EL (cell line): ENCODE data around the gene TMEM170B.
A peak's percentile ranks its signal among the peaks of the same experiment; 100 is the strongest.

ENCODE experiments used
- DNase-seq: peaks from one replicate; pipeline ENCODE4 v3.0.0-alpha.2; 2016

Gene TMEM170B

DNA sequence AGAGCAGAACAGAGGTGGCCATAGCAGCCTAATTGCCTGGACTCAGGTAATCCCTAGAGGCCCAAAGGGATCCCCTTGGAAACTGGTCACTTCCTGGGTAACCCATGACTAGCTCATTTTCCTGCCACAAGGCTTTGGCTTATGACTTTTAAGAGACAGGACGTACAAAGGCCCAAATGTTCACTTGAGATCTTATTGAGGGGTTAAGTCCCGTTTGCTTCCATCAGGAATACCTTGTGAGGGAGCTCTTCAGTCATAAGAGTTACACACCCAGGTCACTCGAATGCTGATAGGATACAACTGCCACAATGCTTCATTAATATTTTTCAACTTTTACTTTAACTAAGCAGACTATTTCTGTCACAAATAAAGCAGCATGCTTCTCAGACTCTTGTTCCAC is 51.7 kb downstream of the TMEM170B start:
- DNase-seq = peak; percentile 29

DNA sequence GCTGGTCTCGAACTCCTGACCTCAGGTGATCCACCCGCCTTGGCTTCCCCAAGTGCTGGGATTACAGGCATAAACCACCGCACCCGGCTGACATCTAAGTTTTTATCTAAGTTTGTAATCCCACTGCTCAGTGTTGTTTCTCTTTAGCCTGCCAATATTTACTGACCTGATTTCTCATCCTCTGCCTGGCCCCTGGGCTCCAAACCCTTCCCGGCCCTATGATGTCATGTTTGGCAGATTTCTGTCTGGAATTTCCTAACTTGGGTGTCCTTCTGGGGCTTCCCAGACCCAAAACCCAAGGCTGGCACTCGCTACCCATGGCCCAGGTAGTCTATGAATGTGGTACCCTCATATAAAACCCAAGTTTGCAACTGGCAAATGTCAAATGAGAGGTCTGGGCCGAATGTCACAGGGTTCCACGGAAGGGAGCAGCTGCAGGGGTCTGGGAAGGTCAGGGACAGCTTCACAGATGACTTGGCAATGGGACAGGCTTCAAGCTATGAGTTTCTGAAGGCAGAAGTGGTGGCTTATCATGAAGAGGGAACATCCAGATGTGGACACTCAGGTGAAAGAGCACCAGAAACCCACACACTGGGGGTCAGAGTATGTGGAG is 54.9 kb downstream of the TMEM170B start:
- DNase-seq = peak; percentile 61

DNA sequence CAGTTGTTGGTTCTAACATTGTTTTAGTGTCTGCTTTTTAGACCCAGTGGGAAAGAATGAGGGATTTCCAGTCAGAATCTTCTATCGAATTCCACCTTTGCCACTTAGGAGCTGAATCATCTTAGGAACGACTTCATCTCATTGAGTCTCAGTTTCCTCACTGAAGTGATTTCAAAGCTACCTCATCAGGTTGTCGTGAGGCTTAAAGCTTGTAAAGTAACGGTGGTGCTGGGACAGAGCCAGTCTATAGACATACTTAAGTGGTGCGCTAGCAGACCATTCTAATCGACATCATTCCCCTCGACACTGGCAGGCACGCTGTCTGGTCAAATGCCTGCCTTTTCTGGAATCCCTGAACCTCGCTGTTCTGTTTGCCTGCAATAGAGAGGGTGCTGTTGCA is 55.5 kb downstream of the TMEM170B start:
- DNase-seq = no peak

DNA sequence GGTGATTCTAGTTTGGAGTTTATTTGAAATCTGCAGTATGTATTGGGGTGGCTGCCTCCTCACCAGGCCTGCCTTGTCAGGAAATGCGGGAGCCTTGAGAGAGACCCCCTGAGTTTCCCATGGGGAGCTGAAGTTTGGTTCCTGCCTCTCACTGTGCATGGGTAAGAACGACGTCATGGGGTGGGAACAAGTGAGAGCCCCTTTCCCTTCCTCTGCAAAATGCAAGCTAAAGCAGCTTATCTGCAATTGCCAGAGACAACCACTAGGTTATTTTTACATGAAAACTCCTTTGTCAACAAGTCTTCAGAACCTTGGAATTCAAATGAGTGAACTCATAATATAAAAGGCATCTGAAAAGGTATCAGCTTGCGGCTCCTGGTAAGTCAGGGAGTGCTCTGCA is 58.4 kb downstream of the TMEM170B start:
- DNase-seq = no peak

DNA sequence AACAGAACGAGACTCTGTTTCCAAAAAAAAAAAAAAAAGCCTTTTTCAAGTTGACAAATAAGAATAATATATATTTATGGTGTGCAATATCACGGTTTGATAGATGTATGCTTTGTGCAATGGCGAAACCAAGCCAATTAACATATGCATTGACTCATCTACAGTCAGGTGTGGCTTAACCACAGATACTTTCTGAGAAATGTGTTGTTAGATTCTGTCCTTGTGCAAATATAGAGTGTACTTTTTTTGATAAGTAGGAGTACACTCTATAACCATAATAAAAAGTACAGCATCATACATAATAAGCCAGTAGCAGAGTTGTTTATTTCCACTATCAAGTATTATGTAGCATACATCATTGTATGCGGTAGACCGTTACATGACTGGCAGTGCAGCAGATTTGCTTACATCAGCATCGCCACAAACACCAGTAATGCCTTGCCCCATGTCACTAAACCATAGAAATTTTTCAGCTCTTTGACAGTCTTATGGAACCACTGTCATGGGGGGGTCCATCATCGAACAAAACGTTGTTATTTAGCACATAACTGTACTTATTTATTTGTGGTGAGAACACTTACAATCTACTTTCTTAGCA is 59.2 kb downstream of the TMEM170B start:
- no peak for DNase-seq

DNA sequence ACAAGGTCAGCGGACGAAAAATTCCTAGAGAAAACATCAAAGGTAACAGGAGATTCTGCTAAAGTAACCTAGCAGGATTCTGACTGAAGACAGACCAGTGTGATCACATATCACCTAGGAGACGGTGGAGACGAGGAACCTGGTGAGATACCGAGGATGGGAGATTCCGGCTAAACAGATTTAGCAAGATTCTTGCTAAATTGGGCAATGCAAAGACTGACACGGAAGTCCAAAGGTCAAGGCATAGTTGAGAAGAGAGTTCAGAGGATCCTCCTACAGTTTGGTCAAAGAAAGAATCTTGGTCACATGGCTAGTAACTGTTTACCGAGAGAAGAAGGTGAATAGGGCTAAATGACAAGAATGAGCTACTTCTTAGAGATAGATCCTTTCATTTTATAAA is 61.1 kb downstream of the TMEM170B start:
- DNase-seq = no peak

DNA sequence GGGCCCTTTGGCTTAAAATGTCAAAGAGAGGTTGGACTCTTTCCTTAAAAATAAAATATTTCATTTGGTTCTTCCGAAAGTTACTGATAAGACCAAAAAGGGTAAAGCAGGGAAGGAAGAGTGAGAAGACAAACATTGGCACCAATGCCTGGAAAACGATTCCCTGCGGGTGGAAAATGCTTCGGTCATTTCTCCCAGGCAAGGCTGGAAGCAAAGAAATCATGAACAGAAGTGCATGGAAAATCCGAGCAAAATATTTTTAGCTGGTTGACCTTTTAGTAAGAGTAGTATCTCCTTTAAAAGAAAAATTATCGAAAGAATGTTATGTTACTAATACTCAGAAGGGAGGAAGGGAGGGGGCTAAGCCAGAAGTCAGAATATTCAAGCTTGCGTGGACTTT is 62.7 kb downstream of the TMEM170B start:
- no peak for DNase-seq

DNA sequence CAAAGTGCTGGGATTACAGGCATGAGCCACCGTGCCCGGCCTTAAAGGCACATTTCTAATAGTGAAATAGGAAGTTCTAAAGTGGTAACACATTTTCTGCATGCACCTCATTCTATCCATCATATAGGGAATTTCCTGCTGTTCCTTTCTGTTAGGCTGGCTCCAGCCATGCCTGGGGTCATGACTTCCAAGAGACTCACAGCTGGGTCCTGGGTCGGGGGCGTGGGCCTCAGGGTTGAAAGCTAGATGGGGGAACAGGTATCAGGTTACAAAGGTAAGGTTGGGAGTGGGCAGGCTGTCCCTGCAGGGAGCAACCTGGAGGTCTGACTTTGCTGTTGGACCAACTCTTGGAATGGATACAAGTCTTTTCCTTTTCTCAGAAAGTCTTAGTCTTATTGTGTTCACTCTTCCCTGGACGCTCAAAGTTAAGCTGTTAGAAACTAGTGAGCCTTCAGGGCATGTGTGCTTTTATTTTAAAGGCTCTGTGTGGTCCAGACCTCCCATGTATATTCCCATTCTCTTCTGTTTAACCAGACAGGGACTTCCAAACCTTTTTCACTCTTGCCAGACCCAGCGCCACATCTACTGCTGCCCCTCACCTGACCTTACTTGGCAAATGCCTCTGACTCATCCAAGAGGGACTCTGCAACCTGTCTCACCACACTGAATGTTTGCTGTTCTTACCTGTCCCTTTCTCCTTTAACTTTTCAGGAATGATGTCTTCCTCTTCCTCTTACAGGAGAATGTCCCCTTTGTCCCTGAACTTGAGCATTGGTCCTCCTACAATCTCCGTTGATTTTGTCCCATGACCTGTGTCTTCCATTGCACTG is 64.4 kb downstream of the TMEM170B start:
- DNase-seq = no peak

DNA sequence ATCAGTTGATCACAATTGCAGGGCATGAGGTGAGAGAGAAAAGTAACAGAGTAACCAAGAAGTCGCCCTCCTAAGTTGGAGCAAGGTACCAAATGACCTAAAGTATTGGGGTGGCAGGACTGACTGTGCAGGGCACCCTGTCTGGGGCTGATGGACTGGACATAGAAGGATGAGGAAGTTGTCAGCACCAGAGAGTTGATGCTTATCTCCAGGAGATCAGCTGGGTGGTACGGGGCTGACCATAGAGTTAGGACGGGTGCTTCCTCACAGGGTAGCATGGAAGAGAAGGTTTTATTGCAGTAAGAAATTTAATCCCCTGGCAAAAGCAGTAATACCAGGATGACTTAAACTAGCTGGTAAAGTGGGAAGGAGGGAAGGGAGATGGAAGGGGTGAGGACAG is 66.7 kb downstream of the TMEM170B start:
- DNase-seq = no peak

DNA sequence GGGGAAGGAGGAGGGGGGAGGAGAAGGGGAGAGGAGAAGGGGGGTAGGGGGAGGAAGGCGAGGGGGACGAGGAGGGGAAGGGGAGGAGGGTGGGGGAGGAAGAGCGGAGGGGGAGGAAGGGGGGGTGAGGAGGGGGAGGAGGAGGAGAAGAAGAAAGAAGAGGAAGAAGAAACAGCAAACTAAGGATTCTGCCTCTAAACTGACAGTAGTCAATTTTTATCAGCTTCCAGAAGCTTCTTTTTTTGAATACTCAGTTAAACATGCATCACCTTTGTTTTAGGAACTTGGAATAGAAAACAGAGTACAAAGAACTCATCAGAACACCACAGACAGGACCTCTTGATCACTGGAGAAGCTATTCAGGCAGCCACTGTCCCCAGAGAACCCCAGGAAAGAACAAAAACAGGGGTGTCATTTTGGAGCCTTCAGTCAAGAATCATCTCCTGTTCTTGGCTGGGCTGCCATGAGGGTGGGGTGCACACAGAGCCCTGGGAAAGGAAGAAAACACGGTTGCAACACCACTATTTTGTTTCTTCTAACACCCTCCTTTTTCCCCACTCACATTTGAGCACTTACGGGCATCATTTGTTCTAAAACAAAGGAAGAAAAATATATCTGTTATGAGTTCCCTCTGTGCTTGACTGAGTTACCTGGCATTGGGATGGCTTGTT is 67.4 kb downstream of the TMEM170B start:
- DNase-seq = no peak

DNA sequence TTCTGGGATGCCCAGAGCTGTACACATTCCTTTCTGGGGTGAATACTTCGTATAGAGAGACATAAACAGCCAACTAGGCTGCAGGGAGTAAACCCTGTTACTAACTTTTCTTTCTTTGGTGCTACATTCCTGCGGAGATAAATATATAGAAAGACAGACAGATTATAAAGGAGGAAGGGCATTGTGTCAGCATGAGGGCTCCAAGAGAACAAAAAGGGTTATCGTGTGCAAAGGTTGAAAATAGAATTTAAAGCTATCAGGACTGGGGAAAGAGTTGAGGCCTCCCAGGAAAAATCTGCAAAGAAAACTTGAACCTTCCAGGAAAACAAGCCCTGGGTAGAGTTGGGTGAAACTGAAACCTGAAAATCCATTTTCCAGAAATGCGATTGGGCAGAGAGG is 68.0 kb downstream of the TMEM170B start:
- no peak for DNase-seq

DNA sequence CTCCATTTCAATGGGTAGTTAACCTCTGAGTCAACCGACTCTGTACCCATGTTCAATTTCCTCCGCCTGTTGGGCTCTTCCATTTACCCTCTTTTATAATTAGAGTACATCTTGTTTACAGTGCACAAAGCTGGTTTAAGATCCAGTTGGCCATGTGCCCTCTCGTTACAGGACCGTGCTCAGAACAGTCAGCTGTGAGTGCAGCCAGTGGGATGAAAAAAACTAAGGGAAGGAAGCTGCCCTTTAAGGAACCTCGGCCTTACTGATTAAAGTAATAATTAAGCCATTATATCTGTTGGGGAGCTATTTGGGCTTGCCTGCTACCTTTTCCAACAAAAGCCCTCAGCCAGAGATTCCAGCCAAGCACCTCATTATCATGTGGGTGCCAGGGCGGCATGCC is 68.8 kb downstream of the TMEM170B start:
- DNase-seq = no peak

DNA sequence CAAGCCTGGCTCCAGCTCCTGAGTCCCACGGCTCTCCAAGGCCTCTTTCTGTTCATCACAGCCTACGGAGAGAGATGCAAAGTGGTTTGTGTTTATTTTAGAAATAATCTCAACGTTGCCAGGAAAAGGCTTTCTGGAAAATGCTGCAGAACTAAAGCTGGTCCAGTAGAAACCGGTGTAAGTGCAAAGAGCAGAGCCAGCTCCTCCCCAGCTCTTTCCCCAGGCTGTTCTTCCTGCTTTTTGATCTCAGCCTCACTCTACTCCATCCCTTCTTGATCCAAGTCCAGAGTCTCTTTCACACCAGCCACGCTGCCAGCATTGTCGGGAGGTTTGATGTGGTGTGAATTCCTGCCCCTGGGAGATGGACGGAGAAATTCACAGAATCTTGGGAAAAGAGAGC is 69.8 kb downstream of the TMEM170B start:
- no peak for DNase-seq

DNA sequence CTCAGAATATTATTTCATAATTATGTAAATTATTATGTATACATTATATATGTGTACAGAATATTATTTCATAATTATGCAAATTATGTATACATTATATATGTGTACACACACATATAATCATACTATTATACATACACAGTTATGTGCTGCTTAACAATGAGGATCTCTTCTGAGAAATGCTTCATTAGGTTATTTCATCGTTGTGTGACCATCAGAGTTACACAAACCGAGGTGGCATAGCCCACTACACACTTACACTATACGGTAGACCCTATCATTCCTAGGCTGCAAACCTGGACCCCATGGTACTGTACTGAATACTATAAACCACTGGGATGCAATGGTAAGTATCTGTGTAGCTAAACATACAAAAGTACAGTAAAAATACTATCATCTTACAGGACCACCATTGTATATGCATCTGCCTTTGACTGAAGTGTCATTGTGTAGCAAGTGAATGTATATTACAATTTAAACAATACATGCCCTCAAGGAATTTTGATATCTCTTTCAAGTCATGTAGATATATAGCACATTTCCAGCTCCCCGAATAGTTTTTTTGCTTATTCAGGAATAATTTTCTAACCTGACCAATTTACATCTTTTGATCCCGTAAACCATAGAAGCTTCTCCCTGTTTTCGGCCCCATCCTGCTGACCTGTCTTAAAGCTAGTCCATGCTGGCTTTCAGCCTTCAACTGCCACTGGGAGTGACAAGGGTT is 71.2 kb downstream of the TMEM170B start:
- no peak for DNase-seq

DNA sequence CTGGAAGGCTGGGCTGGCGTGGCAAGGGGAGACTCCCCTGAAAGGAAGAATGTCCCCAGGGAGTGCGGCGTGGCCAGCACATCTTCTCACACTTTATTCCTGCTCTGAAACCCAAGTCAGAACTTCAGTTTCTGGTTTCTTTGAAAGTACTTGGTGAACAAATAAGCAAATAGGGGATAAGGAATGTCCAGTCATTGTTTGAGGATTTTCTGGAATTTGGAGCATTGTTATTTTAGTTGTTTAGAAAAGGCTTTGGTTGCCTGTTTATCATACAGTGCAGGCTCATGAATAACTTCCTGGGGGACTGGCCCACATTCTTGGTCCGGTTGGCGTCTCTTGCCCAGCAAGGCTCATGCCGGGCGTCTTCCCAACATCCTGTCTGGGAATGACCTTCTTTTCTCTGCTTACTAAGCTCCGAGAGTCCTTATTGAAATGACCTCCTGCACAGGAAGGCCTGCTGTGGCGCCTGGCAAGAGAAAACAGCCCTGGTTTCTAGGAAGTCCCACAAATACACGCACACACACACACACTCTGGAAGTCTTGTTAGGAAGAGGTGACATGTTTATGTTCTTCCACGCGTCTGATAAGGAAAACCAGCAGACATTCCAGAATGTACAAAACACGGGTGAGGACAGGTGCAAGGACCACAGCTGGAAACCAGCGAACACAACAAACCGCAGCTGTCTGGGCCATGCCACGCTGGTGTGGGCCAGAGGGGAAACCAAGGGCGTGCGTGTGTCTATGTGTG is 71.9 kb downstream of the TMEM170B start:
- peak; percentile 98 for DNase-seq

DNA sequence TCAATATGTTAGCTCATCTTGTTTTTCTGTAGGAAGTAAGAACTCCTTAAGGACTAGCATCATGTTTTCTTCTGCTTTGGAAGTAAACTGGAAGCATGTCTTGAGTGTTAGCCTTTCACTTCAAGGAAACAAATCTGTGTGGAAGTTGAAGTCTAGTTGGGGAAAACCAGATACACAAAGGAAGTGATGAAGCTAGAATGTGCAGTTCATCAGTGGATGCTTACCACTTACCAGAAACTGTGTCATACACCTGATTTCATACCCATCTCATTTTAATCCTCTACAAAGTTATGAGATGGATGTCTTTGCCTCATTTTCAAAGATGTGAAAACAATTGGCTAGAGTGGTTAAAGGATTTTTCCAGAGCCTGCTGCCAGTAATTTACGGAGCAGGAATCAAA is 75.8 kb downstream of the TMEM170B start:
- no peak for DNase-seq

DNA sequence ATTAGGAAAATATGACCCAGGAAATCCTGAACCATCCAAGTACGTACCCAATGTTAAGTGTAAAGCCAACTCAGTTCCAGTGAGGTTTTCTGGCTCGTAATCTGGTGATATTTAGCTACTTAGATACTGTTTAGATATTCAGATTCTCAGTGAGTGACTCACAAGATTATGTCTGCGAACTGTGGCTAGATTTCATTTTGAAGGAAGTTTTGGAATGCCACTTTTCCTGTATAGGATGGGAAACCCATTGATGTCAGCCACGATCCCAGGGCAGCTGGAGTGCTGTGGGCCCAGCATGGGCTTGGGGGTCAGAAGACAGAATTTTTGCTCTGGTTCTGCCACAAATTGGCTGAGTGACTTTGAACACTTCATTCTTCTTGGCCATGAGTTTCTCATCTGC is 76.3 kb downstream of the TMEM170B start:
- DNase-seq = peak; percentile 96

DNA sequence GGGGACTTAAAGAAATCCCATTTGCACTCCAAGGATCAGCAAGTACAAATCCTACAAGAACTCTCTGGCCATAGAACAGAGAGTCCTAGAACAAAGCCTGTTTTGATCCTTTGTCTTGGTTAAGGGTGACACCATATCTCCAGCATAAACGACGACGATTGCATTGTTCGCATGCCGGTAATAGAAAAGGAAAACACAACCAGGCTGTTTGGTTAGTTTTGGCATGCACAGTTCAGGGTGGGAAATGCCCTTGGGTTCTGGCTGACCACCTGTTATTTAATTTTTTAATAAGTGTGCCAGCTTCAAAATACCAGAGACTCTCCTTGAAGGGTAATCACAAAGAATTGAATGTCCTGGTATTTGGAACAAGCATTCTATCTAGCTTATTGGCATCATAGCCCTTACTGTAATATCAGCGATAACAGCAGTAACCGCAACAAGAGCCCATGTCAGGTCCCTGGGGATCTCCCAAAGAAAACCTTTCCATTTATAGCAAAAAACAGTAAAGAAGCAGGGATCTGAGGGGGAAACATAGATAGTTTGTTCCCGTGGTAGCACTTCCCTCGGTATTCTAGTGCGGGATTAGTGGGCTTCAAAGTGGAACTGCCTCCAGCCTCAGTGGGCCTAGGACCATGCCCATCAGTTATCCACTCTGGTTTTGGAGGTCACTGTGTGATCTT is 77.1 kb downstream of the TMEM170B start:
- DNase-seq = no peak

DNA sequence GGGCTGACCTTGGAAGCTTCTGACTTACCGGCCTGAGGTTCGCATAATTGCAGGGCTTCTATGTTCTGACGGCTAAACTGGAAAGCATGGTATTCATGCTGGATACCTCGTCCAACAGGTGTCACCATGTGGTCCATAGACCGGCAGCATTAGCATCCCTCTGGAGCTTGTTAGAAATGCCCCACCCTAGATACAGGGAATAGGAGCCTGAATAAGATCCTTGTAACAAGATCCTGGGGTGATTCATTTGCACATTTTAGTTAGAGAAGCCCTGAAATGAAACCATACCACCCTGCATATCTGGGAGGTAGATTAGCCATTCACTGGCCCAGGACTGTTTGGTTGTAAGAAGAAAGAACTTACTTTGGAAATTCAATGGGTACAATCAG is 77.7 kb downstream of the TMEM170B start:
- DNase-seq = peak; percentile 74

DNA sequence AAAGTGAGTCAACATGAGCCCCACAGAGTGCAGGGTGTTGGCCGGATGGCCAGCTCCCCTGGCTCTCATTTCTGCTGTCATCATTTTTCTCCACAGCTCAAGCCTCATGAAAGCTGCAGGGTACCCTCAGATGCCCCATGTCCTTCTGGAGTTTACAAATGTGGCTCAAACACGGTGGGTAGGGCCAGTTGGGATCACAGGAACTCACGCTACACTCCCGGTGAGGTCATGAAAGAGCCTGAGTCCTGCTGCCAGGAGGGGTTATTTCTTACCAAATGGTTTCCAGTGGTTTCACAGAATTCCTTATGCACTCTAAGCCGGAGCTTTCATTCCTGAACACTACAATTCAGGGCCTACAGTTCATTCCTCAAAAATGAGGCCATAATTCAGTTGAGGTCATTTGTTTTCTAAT is 78.7 kb downstream of the TMEM170B start:
- DNase-seq = peak; percentile 98

DNA sequence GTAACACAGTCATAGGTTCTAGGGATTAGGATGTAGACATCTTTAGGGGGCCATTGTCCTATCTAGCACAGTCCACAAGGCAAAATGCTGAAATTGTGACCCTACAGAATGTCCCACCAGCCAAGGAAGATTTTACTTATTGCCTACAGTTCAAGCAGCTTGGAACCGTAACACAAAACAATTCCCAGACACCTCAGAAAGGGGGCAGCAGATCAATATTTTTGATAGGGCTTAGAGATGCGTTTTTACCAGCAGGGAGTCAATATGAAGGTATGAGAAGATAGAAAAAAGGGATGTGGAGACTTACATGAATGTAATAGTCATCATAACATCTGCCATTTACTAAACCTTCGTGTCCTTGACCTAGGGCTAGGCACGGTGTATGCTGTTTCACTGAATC is 81.0 kb downstream of the TMEM170B start:
- peak; percentile 58 for DNase-seq

DNA sequence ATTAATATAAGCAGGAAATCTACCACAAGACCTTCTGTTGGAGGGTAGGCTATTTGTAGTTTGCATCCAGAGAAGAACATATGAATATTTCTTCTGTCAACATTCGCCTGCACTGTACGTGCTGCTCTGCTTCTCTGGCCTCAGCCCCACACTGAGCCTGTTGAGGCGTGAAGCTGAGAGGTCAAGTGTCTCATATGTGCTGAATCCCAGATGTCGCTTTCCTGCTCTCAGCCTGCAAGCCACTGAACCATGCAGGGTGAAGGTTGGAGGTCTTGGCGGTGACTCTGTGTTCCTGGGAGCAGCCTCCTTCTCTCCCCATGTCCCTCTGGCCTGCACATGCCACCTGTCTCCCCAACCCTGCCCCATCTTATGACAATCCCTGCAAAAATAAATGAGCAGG is 83.6 kb downstream of the TMEM170B start:
- DNase-seq = no peak
